Activated T-cell treated with anti-CD3 and anti-CD28 coated beads for 1 hour (primary cell): Measurements from ENCODE around the gene TAF6.
"Not testable (repeated sequence)": the region's sequence is repeated elsewhere in the genome, so short reads cannot be mapped to it uniquely, and the experiment has no call there.

Experiments
- DNase-seq: peaks from one replicate; pipeline ENCODE4 v3.0.0-alpha.2; 2020; ENCODE audit warnings: low read depth

The TAF6 gene

DNA sequence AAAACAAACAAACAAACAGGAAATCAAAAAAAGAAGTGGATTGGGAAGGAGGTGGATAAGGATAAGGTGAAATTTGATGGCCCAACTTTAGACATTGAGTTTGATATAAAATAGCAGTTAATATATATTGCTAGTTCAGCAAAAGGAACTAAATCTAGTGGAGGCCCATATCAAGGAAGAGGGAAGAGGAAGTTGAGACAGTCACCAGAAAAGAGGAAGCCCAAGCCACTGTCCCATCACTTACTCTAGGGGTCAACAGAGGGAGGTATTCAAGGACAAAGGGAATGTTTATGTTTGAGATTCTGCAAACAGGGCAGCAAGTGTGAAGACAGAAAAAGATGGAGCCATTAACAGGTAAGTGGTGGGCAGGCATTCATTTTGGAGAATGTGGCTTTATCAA lies 33.2 kb upstream of the TAF6 start:
- no peak for DNase-seq

DNA sequence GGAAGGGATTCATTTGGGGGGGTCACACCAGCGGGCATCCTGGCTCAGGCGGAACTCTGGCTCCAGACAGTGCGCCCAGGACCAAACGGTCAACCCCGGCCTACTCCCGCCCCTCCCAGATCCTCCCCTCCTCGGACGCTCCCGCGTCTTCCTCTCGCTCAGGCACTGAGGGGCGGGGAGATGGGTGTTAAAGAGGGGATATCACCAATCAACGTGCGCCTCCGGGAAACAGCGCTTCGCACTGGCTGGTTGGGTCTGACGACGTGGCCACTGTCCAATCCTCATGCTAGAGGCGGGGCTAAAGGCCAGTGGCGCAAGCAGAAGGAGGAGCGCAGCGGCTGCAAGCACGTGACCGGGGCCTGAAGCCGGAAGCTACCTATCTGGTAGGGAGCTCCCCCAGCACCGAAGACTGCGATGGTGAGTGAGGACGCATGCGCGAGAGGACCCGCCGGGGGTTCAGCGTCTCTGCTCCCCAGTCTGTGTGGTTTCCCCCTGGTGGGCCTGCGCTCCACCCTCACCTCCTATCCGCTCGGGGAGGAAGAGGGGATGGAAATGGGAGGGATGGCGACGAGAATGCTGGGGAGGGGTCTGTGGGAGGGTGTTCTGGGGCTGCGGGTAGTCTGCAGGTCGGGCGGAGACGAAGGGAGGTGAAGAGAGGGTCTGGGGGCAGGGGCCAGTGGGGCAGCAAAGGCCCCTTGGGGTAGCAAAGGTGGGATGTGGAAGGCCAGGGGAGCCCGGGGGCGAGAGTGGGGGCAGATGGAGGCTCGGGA lies 29.6 kb upstream of the TAF6 start, which contains the start of gene LAMTOR4:
LAMTOR4 (plus strand) TSS at position 360 of the 770 bp plus-strand sequence; CDS start at position 415, 55 bp downstream.
- DNase-seq = peak; percentile 92

DNA sequence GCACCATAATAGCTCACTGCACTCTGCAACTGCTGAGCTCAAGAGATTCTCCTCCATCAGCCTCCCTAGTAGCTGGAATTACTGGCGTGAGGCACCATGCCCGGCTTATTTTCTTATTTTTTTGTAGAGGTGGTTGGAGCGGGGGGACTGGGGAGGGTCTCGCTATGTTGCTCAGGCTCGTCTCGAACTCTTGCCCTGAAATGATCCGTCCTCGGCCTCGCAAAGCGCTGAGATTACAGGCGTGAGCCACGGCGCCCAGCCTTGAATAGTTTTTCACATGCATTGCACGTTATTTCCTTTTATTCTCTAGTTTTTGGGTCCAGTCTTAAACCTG lies 29.0 kb upstream of the TAF6 start:
- no peak for DNase-seq

DNA sequence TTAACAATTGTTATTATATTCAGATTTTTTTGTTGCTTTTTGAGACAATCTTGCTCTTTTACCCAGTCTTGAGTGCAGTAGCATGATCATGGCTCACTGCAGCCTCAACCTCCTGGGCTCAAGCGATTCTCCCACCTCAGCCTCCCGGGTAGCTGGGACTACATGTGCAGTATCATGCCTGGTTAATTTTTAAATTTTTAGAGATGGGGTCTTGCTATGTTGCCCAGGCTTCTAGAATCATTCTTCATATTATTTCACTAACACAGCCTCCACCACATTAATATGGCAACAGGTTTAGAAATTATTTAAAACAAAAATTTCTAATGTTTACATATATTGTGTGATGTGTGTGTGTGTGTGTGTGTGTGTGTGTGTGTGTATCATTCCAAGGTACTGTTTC lies 28.1 kb upstream of the TAF6 start:
- no peak for DNase-seq

DNA sequence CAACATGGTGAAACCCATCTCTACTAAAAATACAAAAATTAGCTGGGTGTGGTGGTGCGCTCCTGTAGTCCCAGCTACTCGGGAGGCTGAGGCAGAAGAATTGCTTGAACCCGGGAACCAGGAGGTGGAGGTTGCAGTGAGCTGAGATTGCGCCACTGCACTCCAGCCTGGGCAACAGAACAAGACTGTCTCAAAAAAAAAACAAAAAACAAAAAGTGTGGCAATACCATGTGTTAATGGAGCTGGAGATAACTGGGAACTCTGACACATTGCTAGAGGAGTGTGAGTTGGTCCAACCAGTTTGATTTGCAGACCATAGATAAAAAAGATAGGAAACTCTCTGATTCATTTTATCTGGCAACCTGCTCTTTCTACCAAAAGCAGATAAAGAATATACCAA lies 27.2 kb upstream of the TAF6 start:
- DNase-seq = not testable (repeated sequence)

DNA sequence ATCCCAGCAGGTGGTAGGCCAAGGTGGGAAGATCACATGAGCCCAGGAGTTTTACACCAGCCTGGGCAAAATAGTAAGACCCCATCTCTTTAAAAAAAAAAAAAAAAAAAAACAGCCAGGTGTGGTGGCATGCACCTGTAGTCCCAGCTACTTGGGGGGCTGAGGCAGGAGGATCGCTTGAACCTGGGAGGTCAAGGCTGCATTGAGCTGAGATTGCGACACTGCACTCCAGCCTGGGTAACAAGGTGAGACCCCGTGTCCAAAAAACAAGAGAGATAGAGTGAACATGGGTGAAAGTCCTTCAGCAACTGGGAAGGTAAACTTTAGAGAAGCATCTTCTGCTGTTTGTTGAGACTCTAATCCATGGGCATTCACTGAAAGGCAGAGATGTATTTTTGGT lies 23.3 kb upstream of the TAF6 start:
- DNase-seq = no peak

DNA sequence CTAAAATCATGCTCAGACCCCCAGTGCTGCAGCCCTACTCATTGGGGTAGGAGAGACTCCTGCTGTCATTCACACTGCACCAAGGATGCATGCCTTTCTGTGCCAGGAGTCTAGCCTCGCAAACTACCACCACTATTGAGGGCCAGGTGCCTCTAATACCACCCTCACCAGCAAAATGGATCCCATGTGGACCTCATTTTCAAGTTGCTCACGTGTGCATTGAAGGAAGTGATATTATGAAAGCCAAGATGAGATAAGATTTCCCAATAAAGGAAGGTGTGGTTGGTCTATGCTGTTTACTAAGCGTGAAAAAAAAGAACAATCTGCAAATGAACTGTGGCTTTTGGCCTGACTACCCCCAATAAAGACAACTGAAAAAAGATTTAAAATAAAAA lies 22.4 kb upstream of the TAF6 start:
- no peak for DNase-seq

DNA sequence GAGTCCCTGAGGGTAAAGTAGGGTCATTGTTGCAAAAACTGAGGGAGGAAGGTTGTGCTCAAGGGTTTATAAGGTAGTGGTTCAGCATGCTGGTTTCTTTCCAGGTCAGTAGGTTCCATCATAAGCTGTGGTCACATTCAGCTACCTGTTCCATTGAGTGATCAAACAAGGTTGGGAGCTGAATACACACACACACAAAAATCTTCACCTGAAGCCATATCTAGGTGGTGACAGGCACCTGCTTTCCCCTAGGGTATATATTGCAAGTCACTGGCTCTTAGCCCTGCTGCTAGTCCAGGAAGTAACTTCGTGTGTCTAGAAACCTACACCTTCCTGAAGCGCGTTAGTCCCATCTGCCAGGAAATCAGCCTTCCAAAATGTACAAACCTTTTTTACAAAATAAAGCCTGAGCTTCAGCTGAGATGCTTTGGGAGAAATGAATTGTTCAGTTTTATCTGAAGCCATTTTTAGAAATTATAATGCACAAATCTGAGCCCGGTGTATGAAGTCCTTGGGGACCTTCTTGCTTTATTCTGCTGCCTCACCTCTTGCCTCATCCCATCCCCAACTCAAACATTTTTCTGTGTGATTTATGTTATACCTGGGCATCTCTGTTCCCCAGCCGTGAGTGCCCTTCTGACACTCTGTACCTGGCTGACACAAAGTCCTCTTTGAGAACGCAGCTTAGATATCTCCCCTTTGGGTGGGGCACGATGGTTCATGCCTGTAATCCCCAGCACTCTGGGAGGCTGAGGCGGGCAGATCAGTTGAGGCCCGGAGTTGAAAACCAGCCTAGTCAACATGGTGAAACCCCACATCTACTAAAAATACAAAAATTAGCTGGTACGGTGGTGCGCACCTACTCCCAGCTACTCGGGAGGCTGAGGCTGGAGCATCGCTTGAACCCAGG lies 18.9 kb upstream of the TAF6 start:
- no peak for DNase-seq

DNA sequence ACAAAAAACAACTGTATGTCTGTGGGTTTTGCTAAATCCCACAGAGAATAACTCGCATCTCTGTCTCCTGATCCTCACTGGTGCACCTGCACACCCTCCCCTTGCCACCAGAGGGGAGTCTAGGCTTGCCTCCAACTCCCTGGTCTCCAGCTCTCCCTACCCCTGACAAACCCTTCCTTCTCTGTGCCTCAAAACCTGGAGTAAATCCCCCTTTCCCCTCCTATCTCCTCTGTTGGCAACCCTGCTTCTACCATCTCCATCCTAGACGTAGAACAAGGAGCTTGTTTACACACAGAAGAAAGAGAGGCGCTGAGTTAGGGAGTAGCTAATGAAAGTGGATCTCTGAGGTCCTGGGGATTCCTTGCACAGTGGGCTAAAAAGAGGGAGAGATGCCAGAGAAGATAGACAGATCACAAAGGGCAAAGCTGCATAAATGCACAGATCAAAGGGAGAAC lies 13.6 kb upstream of the TAF6 start:
- DNase-seq = peak; percentile 52

DNA sequence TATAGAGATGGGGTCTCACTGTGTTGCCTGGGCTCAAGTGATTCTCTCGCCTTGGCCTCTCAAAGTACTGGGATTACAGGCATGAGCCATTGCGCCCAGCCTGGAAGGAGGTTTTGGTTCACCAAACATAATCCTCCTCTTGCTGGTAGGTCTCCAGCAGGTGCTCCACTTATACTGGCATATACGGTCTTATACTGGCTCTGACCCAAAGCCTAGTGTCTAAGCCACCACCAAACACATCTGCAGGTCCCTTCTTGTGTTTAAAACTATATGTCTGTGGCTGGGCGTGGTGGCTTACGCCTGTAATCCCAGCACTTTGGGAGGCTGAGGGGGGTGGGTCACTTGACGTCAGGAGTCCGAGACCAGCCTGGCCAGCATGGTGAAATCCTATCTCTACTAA lies 13.0 kb upstream of the TAF6 start:
- no peak for DNase-seq

DNA sequence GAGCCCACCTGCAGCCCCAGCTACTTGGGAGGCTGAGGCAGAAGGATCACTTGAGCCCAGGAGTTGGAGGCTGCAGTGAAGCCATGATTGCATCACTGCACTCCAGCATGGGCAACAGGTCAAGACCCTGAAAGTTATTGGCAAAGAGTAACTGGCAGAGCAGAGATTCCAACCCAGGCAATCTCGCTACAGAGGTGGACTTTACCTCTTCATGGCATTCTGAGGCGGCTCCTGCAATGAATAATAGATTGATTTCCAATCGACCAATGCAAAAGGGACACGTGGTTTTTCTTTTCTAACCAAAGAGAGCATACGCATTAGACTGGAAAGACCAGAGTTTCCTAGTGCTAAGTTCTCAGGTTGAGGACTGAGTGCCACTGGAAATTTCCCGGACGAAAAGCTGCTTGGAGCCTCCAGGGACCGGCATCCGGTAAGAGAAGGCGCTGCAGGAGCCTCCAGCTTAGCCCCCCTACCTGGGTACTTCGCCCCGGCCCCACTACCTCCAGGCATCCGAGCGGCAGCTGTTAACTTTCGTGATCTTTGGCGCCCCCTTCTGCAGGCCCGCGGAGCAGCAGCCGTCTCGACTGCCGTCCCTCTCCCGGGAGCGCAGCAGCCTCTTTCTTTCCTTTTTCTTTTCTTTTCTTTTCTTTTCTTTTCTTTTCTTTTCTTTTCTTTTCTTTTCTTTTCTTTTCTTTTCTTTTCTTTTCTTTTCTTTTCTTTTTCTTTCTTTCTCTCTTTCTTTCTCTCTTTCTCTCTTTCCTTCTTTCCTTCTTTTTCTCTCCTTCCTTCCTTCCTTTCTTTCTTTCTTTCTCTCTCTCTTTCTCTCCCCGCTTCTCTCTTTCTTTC lies 11.7 kb upstream of the TAF6 start:
- DNase-seq = peak; percentile 80

DNA sequence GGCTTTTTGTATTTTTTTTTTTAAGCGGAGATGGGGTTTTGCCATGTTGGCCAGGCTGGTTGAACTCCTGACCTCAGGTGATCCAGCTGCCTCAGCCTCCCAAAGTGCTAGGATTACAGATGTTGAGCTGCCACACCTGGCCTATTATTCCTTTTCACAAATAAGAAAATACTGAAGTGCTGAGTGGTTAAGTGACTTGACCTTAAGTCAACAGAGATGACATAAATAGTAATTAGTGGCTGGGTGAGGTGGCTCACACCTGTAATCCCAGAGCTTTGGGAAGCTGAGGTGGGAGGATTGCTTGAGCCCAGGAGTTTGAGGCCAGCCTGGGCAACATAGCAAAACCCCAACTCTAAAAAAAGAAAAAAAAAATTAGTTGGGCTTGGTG lies 11.1 kb upstream of the TAF6 start:
- DNase-seq = not testable (repeated sequence)

DNA sequence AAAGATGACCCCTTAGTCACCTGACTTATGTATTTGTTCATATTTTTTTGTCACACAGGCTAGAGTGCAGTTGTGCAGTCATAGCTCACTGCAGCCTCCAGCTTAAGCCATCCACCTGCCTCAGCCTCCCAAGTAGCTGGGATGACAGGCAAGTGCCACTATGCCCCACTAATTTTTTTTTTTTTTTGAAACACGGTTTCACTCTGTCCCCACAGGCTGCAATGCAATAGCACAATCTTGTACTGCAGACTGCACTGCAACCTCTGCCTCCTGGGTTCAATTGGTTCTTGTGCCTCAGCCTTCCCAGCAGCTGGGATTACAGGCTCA lies 9.4 kb upstream of the TAF6 start:
- DNase-seq = no peak

DNA sequence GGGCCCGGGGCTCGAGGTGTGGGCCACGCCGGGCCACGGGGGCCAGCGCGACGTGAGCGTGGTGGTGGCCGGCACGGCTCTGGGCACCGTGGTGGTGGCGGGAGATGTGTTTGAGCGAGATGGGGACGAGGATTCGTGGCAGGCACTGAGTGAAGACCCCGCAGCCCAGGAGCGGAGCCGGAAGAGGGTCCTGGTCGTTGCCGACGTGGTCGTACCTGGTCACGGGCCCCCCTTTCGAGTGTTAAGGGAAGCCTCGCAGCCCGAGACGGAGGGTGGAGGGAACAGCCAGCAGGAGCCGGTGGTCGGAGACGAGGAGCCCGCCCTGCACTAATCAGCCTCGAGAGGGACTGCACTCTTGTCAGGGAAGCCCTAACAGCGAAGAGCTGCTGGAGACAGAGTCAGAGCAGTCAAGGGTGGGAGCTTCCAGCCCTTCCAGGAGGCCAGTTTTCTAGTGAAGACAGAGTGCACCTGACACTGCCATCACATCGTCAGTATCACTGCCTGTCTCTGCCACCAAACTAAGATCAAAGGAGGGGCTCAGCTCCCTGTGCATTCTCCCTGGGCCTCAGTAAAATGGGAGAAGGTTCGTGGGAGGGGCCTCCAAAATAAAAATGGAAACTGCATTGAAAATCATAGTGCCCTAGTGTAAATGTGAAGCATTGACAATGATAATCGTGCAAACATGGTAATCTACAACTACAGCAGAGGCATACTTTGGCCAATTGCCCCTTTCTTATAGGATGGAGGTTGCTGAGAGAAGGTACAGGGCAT lies 8.9 kb upstream of the TAF6 start:
- no peak for DNase-seq

DNA sequence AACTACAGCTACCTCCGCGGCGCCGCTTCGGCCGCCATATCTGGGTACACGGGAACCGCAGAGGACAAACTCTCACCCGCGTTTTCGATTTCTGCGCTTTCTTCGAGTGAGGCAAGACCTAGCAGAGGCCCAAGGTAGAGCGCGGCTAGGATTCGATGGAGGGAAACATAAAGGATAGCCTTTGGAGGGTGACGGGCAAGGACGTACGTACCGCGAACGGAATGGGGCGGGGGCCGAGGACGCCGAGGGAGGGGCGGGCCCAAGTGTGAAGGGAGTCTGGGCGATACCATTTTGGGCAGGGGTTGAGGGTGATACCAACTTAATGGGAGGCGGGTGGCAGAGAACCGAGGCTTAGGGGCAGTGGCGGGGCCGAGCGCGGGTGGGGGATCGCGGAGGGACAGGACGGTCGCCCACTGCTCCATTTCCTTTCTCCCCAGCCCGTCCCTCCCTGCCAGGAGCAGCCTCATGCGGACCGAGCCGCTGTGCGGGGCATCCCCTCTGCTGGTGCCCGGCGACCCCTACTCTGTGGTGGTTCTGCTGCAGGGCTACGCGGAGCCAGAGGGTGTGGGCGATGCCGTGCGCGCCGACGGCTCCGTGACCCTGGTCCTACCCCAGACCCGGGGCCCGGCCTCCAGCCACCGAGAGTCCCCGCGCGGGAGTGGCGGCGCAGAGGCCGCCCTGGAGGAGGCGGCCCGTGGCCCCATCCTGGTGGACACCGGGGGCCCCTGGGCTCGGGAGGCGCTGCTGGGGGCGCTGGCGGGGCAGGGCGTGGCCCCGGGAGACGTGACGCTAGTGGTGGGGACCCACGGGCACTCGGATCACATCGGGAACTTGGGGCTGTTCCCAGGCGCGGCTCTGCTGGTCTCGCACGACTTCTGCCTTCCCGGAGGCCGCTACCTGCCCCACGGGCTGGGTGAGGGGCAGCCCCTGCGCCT lies 8.0 kb upstream of the TAF6 start, which contains the start of gene MBLAC1:
MBLAC1 (plus strand) TSS at position 37 of the 935 bp plus-strand sequence; CDS start at position 466, 429 bp downstream.
- peak; percentile 90 for DNase-seq

DNA sequence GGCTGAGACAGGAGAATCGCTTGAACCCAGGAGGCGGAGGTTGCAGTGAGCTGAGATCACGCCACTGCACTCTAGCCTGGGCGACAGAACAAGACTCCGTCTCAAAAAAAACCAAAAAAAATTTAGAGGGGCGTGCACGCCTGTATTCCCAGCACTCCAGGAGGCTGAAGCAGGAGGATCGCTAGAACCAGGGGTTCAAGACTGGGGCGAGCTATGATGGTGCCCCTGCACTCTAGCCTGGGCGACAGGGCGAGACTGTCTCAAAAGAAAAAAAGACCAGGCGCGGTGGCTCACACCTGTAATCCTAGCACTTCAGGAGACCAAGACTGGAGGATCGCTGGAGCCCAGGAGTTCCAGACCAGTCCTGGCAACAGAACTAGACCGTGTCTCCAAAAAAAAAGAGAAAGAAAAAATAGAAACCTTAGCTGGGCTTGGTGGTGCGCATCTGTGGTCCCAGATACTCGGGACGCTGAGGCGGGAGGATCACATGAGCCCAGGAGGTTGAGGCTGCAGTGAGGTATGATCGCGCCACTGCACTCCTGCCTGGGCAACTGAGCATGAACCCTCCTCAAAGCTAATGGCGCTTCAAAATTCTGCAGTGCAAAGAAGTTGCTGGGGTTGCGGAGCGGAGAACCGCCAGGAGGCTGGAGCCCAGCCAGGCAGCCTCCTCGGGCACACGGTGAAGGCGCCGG lies 7.2 kb upstream of the TAF6 start:
- no peak for DNase-seq

DNA sequence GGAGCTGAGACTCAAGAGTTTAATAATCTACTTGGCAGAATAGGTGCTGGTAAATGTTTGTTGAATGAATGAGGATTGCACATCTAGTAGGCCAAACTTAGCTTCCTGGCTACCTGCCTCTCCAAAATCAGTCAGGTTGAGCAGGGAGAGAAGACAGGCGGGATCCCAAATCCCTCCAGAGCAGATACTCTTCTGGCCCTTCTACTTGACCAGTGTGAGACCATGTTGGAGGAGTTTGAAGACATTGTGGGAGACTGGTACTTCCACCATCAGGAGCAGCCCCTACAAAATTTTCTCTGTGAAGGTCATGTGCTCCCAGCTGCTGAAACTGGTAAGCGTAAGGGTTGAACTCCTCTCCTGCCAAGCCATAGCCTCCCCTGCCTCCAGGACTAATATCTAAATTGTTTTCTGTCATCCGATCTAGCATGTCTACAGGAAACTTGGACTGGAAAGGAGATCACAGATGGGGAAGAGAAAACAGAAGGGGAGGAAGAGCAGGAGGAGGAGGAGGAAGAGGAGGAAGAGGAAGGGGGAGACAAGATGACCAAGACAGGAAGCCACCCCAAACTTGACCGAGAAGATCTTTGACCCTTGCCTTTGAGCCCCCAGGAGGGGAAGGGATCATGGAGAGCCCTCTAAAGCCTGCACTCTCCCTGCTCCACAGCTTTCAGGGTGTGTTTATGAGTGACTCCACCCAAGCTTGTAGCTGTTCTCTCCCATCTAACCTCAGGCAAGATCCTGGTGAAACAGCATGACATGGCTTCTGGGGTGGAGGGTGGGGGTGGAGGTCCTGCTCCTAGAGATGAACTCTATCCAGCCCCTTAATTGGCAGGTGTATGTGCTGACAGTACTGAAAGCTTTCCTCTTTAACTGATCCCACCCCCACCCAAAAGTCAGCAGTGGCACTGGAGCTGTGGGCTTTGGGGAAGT lies 5.4 kb upstream of the TAF6 start:
- DNase-seq = no peak

DNA sequence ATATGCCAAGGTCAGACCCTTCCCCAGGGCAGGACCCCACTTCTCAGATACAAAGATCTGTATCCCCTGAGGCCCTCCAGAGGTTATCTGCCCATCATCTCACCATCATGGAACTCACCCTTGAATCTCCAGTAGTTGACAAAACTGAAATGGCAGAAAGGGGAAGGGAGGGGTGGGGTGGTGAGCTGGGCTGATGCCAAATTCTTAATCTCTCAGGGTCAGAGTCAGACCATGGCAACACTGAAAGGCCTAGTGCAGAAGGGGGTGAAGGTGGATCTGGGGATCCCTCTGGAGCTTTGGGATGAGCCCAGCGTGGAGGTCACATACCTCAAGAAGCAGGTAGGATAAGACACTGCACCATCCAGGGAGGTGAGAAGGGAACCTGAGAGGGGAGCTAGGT lies 3.4 kb upstream of the TAF6 start:
- no peak for DNase-seq

DNA sequence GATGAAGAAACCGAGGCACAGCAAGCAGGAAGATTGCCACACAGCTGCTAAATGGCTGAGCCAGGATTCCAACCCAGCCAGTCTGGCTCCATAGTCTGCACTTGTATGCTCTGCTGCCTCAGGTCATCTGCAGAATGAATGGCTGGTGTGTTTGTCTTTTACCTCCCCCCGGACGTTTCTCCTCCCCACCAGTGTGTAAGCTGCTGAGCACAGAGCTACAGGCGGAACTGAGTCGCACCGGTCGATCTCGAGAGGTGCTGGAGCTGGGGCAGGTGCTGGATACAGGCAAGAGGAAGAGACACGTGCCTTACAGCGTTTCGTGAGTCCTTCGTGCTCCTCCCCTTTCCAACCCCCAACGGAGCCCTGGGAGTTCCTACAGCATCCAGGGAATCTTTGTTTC lies 2.9 kb upstream of the TAF6 start:
- no peak for DNase-seq
